GM21723 (cell line): ENCODE data around the gene KCNB1.

Source experiments
- ATAC-seq: cut with Tn5 transposase; IDR thresholded peaks from one replicate; pipeline ENCODE4 v1.9.1; 2021; ENCODE audit warnings: mild to moderate bottlenecking, moderate library complexity; ENCODE audit not compliant: unreplicated experiment

KCNB1 gene

GRCh38 chr20:49393803-49394202 lies 88.7 kb downstream of the KCNB1 start:
- no peak for ATAC-seq

- no peak for ATAC-seq
Observed at GRCh38 chr20:49392745-49393144, 89.7 kb downstream of the KCNB1 start.

- ATAC-seq = no peak
Observed at GRCh38 chr20:49391404-49392245, 90.8 kb downstream of the KCNB1 start.

GRCh38 chr20:49389854-49390253 lies 92.6 kb downstream of the KCNB1 start:
- ATAC-seq = no peak

GRCh38 chr20:49388744-49389143 lies 93.7 kb downstream of the KCNB1 start:
- ATAC-seq = no peak

- ATAC-seq = no peak
Observed at GRCh38 chr20:49387581-49387939, 94.9 kb downstream of the KCNB1 start.

GRCh38 chr20:49386848-49387580 lies 95.5 kb downstream of the KCNB1 start:
- ATAC-seq = no peak

GRCh38 chr20:49385465-49385864 lies 97.0 kb downstream of the KCNB1 start:
- no peak for ATAC-seq

GRCh38 chr20:49384437-49385434 lies 97.7 kb downstream of the KCNB1 start:
- no peak for ATAC-seq

- no peak for ATAC-seq
Observed at GRCh38 chr20:49381558-49382493, 100.6 kb downstream of the KCNB1 start.

- no peak for ATAC-seq
Observed at GRCh38 chr20:49380337-49380780, 102.1 kb downstream of the KCNB1 start.

- no peak for ATAC-seq
Observed at GRCh38 chr20:49379338-49379737, 103.1 kb downstream of the KCNB1 start.

GRCh38 chr20:49377326-49377725 lies 105.1 kb downstream of the KCNB1 start:
- no peak for ATAC-seq

GRCh38 chr20:49375170-49375569 lies 107.3 kb downstream of the KCNB1 start:
- no peak for ATAC-seq

- no peak for ATAC-seq
Observed at GRCh38 chr20:49372095-49372734, 110.3 kb downstream of the KCNB1 start.

GRCh38 chr20:49368596-49368995 lies 113.9 kb downstream of the KCNB1 start:
- no peak for ATAC-seq

GRCh38 chr20:49367113-49367512 lies 115.4 kb downstream of the KCNB1 start:
- no peak for ATAC-seq

GRCh38 chr20:49366687-49367086 lies 115.8 kb downstream of the KCNB1 start:
- no peak for ATAC-seq

GRCh38 chr20:49361862-49362660 lies 120.4 kb downstream of the KCNB1 start:
- ATAC-seq = no peak
